Measurements from ENCODE around the gene PRR22. TPM values are rescaled to one million over a fixed set of nuclear protein-coding genes. Genes with fewer than 3 reads are reported as not detected.
A peak's percentile ranks its signal among the peaks of the same experiment; 100 is the strongest.

PRR22 gene
- total and polyA plus RNA-seq, 9 of the 15 experiments (the other 6 are each of a cell fraction or from before 2014, with no cell fraction given), result 0.03 to 12.0 (median 2.0) TPM; not detected in 1

DNA sequence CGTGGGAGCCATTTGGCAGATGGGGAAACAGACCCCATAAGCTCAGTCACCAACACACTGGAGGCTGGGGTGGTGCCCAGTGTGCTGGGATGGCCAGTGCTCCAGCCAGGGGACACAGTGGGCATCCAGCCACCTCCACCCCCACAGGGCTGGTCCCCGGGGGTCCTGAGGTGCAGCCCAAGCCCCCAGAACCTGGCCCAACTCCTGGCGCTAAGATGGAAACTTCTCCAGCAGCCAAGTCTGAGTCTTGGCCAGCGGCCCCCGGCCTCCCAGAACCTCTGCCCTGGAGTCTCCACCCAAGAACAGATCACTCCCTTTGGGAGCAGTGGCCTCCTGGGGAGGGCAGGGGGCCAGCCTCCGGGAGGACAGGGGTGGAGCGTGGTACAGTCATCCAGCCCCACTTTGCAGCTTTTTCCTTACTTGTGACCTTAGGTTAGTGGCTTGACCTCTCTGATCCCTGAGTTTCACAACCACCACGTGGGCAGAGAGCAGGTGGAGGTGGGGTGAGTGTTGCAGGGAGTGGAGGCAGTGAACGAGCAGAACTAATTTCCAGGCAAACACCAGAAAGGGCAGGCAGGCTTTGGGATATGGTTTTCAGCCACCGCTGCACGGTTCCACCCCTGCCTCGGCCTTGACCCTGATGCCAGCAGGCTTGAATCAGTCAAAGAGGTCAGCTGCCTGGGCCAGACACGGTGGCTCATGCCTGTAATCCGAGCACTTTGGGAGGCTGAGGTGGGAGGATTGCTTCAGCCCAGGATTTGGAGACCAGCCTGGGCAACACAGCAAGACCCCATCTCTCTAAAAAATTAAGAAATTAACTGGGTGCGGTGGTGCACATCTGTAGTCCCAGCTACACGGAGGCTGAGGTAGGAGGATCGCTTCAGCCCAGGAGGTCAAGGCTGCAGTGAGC is 16.1 kb upstream of the PRR22 start (continued):
- TF ChIP-seq ZNF121 (CRISPR knock-in tag; conservative IDR thresholded peaks at IDR 0.05) (peak; percentile 99), IFI16 (CRISPR knock-in tag; IDR thresholded peaks at IDR 0.05) (no peak), ZNF239 (CRISPR knock-in tag; IDR thresholded peaks at IDR 0.05) (no peak), SRSF9 (IDR thresholded peaks at IDR 0.05; ENCODE audit: borderline replicate concordance, low read depth, low read length) (no peak), GTF2F1 (IDR thresholded peaks at IDR 0.05; ENCODE audit: low read depth, low read length) (no peak), EGR1 (conservative IDR thresholded peaks at IDR 0.05) (peak; percentile 34; the same call in 1 of the 2 replicates), ZNF12 (CRISPR knock-in tag; IDR thresholded peaks at IDR 0.05) (no peak), NONO (IDR thresholded peaks at IDR 0.05; ENCODE audit: low read depth in 2 of 2, low read length in 1 of 2) (no peak), FOS (IDR thresholded peaks at IDR 0.05; ENCODE audit: extremely low read depth, insufficient read length) (no peak), ZFP36 (IDR thresholded peaks at IDR 0.05; ENCODE audit: low read depth, low read length, partially characterized antibody) (peak; percentile 38), ETV1 (tag; conservative IDR thresholded peaks at IDR 0.05; ENCODE audit: low read depth) (no peak), C11orf30 (IDR thresholded peaks at IDR 0.05; ENCODE audit: low read depth) (no peak), RB1 (IDR thresholded peaks at IDR 0.05; ENCODE audit: low read depth) (no peak), SAP30 (IDR thresholded peaks at IDR 0.05; ENCODE audit: borderline replicate concordance, insufficient read depth, low read depth, low read length, poor library complexity, severe bottlenecking) (no peak), XRCC3 (IDR thresholded peaks at IDR 0.05) (no peak), KDM1A (IDR thresholded peaks at IDR 0.05) (peak in 1 of 2 experiments; percentile 38; a peak in 1 of 4 replicates), RBM17 (IDR thresholded peaks at IDR 0.05; ENCODE audit: borderline replicate concordance, low read depth, low read length) (no peak), SRF (CRISPR knock-in tag; IDR thresholded peaks at IDR 0.05) (no peak), ZBTB11 (CRISPR knock-in tag; IDR thresholded peaks at IDR 0.05) (no peak), TARDBP (IDR thresholded peaks at IDR 0.05) (no peak), BCOR (IDR thresholded peaks at IDR 0.05) (peak; percentile 72; the same call in 1 of the 2 replicates), SLC30A9 (CRISPR knock-in tag; IDR thresholded peaks at IDR 0.05) (no peak)
- TF ChIP-seq, protein P1, sequence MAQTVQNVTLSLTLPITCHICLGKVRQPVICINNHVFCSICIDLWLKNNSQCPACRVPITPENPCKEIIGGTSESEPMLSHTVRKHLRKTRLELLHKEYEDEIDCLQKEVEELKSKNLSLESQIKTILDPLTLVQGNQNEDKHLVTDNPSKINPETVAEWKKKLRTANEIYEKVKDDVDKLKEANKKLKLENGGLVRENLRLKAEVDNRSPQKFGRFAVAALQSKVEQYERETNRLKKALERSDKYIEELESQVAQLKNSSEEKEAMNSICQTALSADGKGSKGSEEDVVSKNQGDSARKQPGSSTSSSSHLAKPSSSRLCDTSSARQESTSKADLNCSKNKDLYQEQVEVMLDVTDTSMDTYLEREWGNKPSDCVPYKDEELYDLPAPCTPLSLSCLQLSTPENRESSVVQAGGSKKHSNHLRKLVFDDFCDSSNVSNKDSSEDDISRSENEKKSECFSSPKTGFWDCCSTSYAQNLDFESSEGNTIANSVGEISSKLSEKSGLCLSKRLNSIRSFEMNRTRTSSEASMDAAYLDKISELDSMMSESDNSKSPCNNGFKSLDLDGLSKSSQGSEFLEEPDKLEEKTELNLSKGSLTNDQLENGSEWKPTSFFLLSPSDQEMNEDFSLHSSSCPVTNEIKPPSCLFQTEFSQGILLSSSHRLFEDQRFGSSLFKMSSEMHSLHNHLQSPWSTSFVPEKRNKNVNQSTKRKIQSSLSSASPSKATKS (CRISPR knock-in tag; IDR thresholded peaks at IDR 0.05), result no peak

Data from K562 (cell line).